T-helper 17 cell (primary cell): ENCODE results near the gene EIF3D. TPM values are rescaled to one million over a fixed set of nuclear protein-coding genes. Genes with fewer than 3 reads are reported as not detected.

Experiments used
- ATAC-seq: fragments of 150-1000 bp; cut with Tn5 transposase; 2 replicates; pipeline ENCODE4 v1.10.0; 2021; ENCODE audit warnings: mild to moderate bottlenecking, moderate library complexity
- DNase-seq, 3 donors: peaks; one replicate each; pipeline versions ENCODE4 v3.0.0 to v3.0.0-alpha.2; 2020 to 2021
- H3K9me3 ChIP-seq: one replicate; pipeline ENCODE4 v1.7.0; 2013; ENCODE audit warnings: low read length, mild to moderate bottlenecking; ENCODE audit not compliant: control insufficient read depth, poor library complexity, severe bottlenecking
- H3K27ac Mint-ChIP-seq: one replicate; pipeline ENCODE4 v1.8.0; 2022; ENCODE audit warnings: mild to moderate bottlenecking, moderate library complexity, mixed read lengths
- H3K27me3 Mint-ChIP-seq: one replicate; pipeline ENCODE4 v1.8.0; 2022; ENCODE audit warnings: mixed read lengths
- H3K36me3 Mint-ChIP-seq: one replicate; pipeline ENCODE4 v1.8.0; 2022; ENCODE audit warnings: low read depth, mixed read lengths
- H3K4me1 Mint-ChIP-seq: one replicate; pipeline ENCODE4 v1.8.0; 2022; ENCODE audit warnings: mild to moderate bottlenecking, mixed read lengths
- H3K4me3 Mint-ChIP-seq: one replicate; pipeline ENCODE4 v1.8.0; 2022; ENCODE audit warnings: mild to moderate bottlenecking, moderate library complexity, mixed read lengths
- total RNA-seq, 4 donors: library from RNA in 2 of 4; stranded (reverse) in 2 of 4; gene quantifications; one replicate each; pipeline ENCODE4 v1.2.3 and lab custom pipeline; 2022 to 2026

The EIF3D gene
- total RNA-seq (100 to 1,000 TPM; 231 to 239 TPM), total RNA-seq (lab: John Stamatoyannopoulos, UW) (227 to 333 reads per million in 2 donors)

- H3K9me3 ChIP-seq = no peaks in the 10 kb centered on the region
- Mint-ChIP-seq H3K4me1 (peaks cover 15% of the 10 kb centered on the region), H3K27me3 (no peaks in the 10 kb centered on the region), H3K4me3 (peak within 1 kb of the TSS; percentile 93), H3K36me3 (no peaks in the 10 kb centered on the region), H3K27ac (peak within 1 kb of the TSS; percentile 95)
- ATAC-seq = peak; percentile 93
- peak; percentile 93 to 98 (median 97) for DNase-seq
Measured at GRCh38 chr22:36528795-36529751, at the start of gene EIF3D. EIF3D (minus strand) TSS chr22:36529166; CDS start chr22:36526121, 3,045 bp downstream.

- H3K27ac Mint-ChIP-seq = no peak overlapping the region
- H3K4me3 Mint-ChIP-seq = no peak overlapping the region
- H3K27me3 Mint-ChIP-seq = peaks cover 66% of the 10 kb centered on the region
- H3K4me1 Mint-ChIP-seq = peaks cover 3% of the 10 kb centered on the region
- H3K9me3 ChIP-seq = no peaks in the 10 kb centered on the region
- DNase-seq (no peak), ATAC-seq (no peak)
- H3K36me3 Mint-ChIP-seq = peaks cover 2% of the 10 kb centered on the region
Measured at GRCh38 chr22:36578619-36579018, 49.7 kb upstream of the EIF3D start.

- Mint-ChIP-seq H3K27ac (no peak overlapping the region), H3K4me1 (peaks cover 3% of the 10 kb centered on the region), H3K4me3 (no peak overlapping the region), H3K27me3 (peaks cover 60% of the 10 kb centered on the region), H3K36me3 (no peaks in the 10 kb centered on the region)
- DNase-seq (no peak), ATAC-seq (no peak)
- H3K9me3 ChIP-seq = no peaks in the 10 kb centered on the region
Measured at GRCh38 chr22:36577019-36577418, 48.1 kb upstream of the EIF3D start.

GRCh38 chr22:36574728-36575127, 45.8 kb upstream of the EIF3D start:
- DNase-seq (no peak), ATAC-seq (no peak)
- Mint-ChIP-seq H3K4me1 (no peaks in the 10 kb centered on the region), H3K4me3 (no peak overlapping the region), H3K27me3 (peaks cover 45% of the 10 kb centered on the region), H3K27ac (no peak overlapping the region), H3K36me3 (no peaks in the 10 kb centered on the region)
- no peaks in the 10 kb centered on the region for H3K9me3 ChIP-seq

- no peak for ATAC-seq
- Mint-ChIP-seq H3K4me1 (no peaks in the 10 kb centered on the region), H3K27me3 (peaks cover 44% of the 10 kb centered on the region), H3K4me3 (no peak overlapping the region), H3K36me3 (no peaks in the 10 kb centered on the region), H3K27ac (no peak overlapping the region)
- no peak for DNase-seq
- H3K9me3 ChIP-seq = no peaks in the 10 kb centered on the region
Measured at GRCh38 chr22:36573815-36574363, 44.9 kb upstream of the EIF3D start.

GRCh38 chr22:36571991-36572390, 43.0 kb upstream of the EIF3D start:
- Mint-ChIP-seq H3K4me3 (no peak overlapping the region), H3K36me3 (no peaks in the 10 kb centered on the region), H3K27ac (no peak overlapping the region), H3K27me3 (peaks cover 54% of the 10 kb centered on the region), H3K4me1 (no peaks in the 10 kb centered on the region)
- ATAC-seq = no peak
- H3K9me3 ChIP-seq = no peaks in the 10 kb centered on the region
- DNase-seq = no peak

GRCh38 chr22:36569999-36570398, 41.0 kb upstream of the EIF3D start:
- Mint-ChIP-seq H3K4me1 (no peaks in the 10 kb centered on the region), H3K27me3 (peaks cover 54% of the 10 kb centered on the region), H3K4me3 (no peak overlapping the region), H3K36me3 (no peaks in the 10 kb centered on the region), H3K27ac (no peak overlapping the region)
- ATAC-seq (no peak), DNase-seq (no peak)
- H3K9me3 ChIP-seq = no peaks in the 10 kb centered on the region

GRCh38 chr22:36568846-36569245, 39.9 kb upstream of the EIF3D start:
- Mint-ChIP-seq H3K4me1 (peaks cover 2% of the 10 kb centered on the region), H3K27ac (no peak overlapping the region), H3K36me3 (peaks cover 2% of the 10 kb centered on the region), H3K4me3 (no peak overlapping the region), H3K27me3 (peaks cover 57% of the 10 kb centered on the region)
- ATAC-seq = no peak
- no peaks in the 10 kb centered on the region for H3K9me3 ChIP-seq
- DNase-seq = no peak

- DNase-seq = no peak
- H3K27ac Mint-ChIP-seq = no peak overlapping the region
- H3K4me1 Mint-ChIP-seq = peaks cover 7% of the 10 kb centered on the region
- H3K36me3 Mint-ChIP-seq = peaks cover 2% of the 10 kb centered on the region
- ATAC-seq = no peak
- no peaks in the 10 kb centered on the region for H3K9me3 ChIP-seq
- H3K27me3 Mint-ChIP-seq = peaks cover 57% of the 10 kb centered on the region
- H3K4me3 Mint-ChIP-seq = no peak overlapping the region
Measured at GRCh38 chr22:36566720-36567119, 37.8 kb upstream of the EIF3D start.

- DNase-seq = no peak
- Mint-ChIP-seq H3K4me3 (no peak overlapping the region), H3K4me1 (peaks cover 7% of the 10 kb centered on the region), H3K36me3 (peaks cover 2% of the 10 kb centered on the region), H3K27me3 (peaks cover 58% of the 10 kb centered on the region), H3K27ac (no peak overlapping the region)
- ATAC-seq = no peak
- no peaks in the 10 kb centered on the region for H3K9me3 ChIP-seq
Measured at GRCh38 chr22:36565686-36566085, 36.7 kb upstream of the EIF3D start.

- no peak for DNase-seq
- no peak for ATAC-seq
- Mint-ChIP-seq H3K4me3 (no peak overlapping the region), H3K27ac (no peak overlapping the region), H3K27me3 (peaks cover 63% of the 10 kb centered on the region), H3K4me1 (peaks cover 7% of the 10 kb centered on the region), H3K36me3 (peaks cover 2% of the 10 kb centered on the region)
- no peaks in the 10 kb centered on the region for H3K9me3 ChIP-seq
Measured at GRCh38 chr22:36565159-36565507, 36.2 kb upstream of the EIF3D start.

GRCh38 chr22:36564422-36565158, 35.6 kb upstream of the EIF3D start:
- Mint-ChIP-seq H3K36me3 (peaks cover 2% of the 10 kb centered on the region), H3K4me1 (peaks cover 7% of the 10 kb centered on the region), H3K4me3 (no peak overlapping the region), H3K27ac (no peak overlapping the region), H3K27me3 (peaks cover 60% of the 10 kb centered on the region)
- ATAC-seq (no peak), DNase-seq (no peak)
- no peaks in the 10 kb centered on the region for H3K9me3 ChIP-seq

GRCh38 chr22:36563898-36564297, 34.9 kb upstream of the EIF3D start:
- DNase-seq = no peak
- no peaks in the 10 kb centered on the region for H3K9me3 ChIP-seq
- Mint-ChIP-seq H3K36me3 (peaks cover 2% of the 10 kb centered on the region), H3K27ac (no peak overlapping the region), H3K4me1 (peaks cover 7% of the 10 kb centered on the region), H3K27me3 (peaks cover 58% of the 10 kb centered on the region), H3K4me3 (no peak overlapping the region)
- ATAC-seq = no peak
